Liver (tissue), 9 donors: ENCODE measurements around the gene E2F3. TPM values are rescaled to one million over a fixed set of nuclear protein-coding genes. Genes with fewer than 3 reads are reported as not detected.

Source experiments
- DNase-seq: peaks from one replicate; pipeline ENCODE4 v3.0.0-alpha.2; 2017; ENCODE audit warnings: low spot score
- H3K27ac ChIP-seq, 2 donors: one replicate each; pipeline ENCODE4 v1.7.0; 2013; ENCODE audit warnings: inconsistent platforms in 2 of 2, low read length in 2 of 2, control low read depth in 1 of 2, low read depth in 1 of 2, mild to moderate bottlenecking in 1 of 2
- H3K27me3 ChIP-seq, 4 donors: one replicate each; pipeline versions ENCODE4 v1.6.1 to v1.7.0; 2013; ENCODE audit warnings: low read length in 3 of 4, inconsistent platforms in 1 of 4, mild to moderate bottlenecking in 1 of 4, moderate library complexity in 1 of 4; ENCODE audit not compliant: control insufficient read depth in 4 of 4, insufficient read depth in 4 of 4
- H3K36me3 ChIP-seq, 4 donors: one replicate each; pipeline versions ENCODE4 v1.6.1 to v1.7.0; 2013; ENCODE audit warnings: low read length in 3 of 4, mild to moderate bottlenecking in 3 of 4, low read depth in 1 of 4, moderate library complexity in 1 of 4; ENCODE audit not compliant: control insufficient read depth in 4 of 4, insufficient read depth in 3 of 4
- H3K4me1 ChIP-seq, 4 donors: one replicate each; pipeline versions ENCODE4 v1.6.1 to v1.7.0; 2013; ENCODE audit warnings: low read length in 3 of 4, mild to moderate bottlenecking in 3 of 4, moderate library complexity in 1 of 4; ENCODE audit not compliant: control insufficient read depth in 4 of 4, insufficient read depth in 4 of 4
- H3K4me3 ChIP-seq, 3 donors: one replicate each; pipeline versions ENCODE4 v1.6.1 to v1.7.0; 2013; ENCODE audit warnings: low read length in 3 of 3, control low read depth in 1 of 3, low read depth in 1 of 3, mild to moderate bottlenecking in 1 of 3
- H3K9ac ChIP-seq, 2 donors: one replicate each; pipeline ENCODE4 v1.7.0; 2013; ENCODE audit warnings: low read length in 2 of 2, mild to moderate bottlenecking in 2 of 2, moderate library complexity in 2 of 2, control low read depth in 1 of 2, low read depth in 1 of 2
- H3K9me3 ChIP-seq, 4 donors: one replicate each; pipeline versions ENCODE4 v1.6.1 to v1.7.0; 2013; ENCODE audit warnings: low read length in 3 of 4; ENCODE audit not compliant: control insufficient read depth in 4 of 4
- ATF3 ChIP-seq: IDR thresholded peaks from 2 replicates; pipeline ENCODE4 v1.6.1; 2016; ENCODE audit warnings: antibody characterized with exemption
- CTCF ChIP-seq: fragments of 150-350 bp; IDR thresholded peaks from 2 replicates; pipeline ENCODE4 v1.5.1; 2017; ENCODE audit warnings: improper control_type of control experiment, low read depth, low read length; ENCODE audit not compliant: missing input control
- EGR1 ChIP-seq, 2 donors: IDR thresholded peaks; 2 replicates each; pipeline ENCODE4 v1.6.1; 2016 to 2018; ENCODE audit warnings: antibody characterized with exemption in 2 of 2, low read depth in 2 of 2
- FOXA1 ChIP-seq: IDR thresholded peaks from 2 replicates; pipeline ENCODE4 v1.6.1; 2016; ENCODE audit warnings: antibody characterized with exemption
- FOXA2 ChIP-seq: IDR thresholded peaks from 2 replicates; pipeline ENCODE4 v1.6.1; 2016; ENCODE audit warnings: antibody characterized with exemption
- GABPA ChIP-seq, 2 donors: IDR thresholded peaks in 1 of 2; conservative IDR thresholded peaks in 1 of 2; 2 replicates each; pipeline ENCODE4 v1.6.1; 2016; ENCODE audit warnings: antibody characterized with exemption in 2 of 2, mild to moderate bottlenecking in 1 of 2, moderate library complexity in 1 of 2
- HNF4A ChIP-seq, 2 donors: conservative IDR thresholded peaks; 2 replicates each; pipeline ENCODE4 v1.6.1; 2016; ENCODE audit warnings: antibody characterized with exemption in 2 of 2, mild to moderate bottlenecking in 2 of 2
- HNF4G ChIP-seq: IDR thresholded peaks from 2 replicates; pipeline ENCODE4 v1.6.1; 2016; ENCODE audit warnings: antibody characterized with exemption
- JUND ChIP-seq, 2 donors: IDR thresholded peaks; 2 replicates each; pipeline ENCODE4 v1.6.1; 2016; ENCODE audit warnings: antibody characterized with exemption in 2 of 2
- MAX ChIP-seq: IDR thresholded peaks from 2 replicates; pipeline ENCODE4 v1.6.1; 2016; ENCODE audit warnings: antibody characterized with exemption
- NR2F2 ChIP-seq: IDR thresholded peaks from 2 replicates; pipeline ENCODE4 v1.6.1; 2016; ENCODE audit warnings: antibody characterized with exemption
- RAD21 ChIP-seq, 2 donors: IDR thresholded peaks; 2 replicates each; pipeline ENCODE4 v1.6.1; 2016; ENCODE audit warnings: antibody characterized with exemption in 2 of 2, mild to moderate bottlenecking in 2 of 2
- REST ChIP-seq: IDR thresholded peaks from 2 replicates; pipeline ENCODE4 v1.6.1; 2016; ENCODE audit warnings: antibody characterized with exemption, mild to moderate bottlenecking
- RXRA ChIP-seq, 2 donors: IDR thresholded peaks; 2 replicates each; pipeline ENCODE4 v1.6.1; 2017 to 2018; ENCODE audit warnings: antibody characterized with exemption in 2 of 2, mild to moderate bottlenecking in 1 of 2
- SP1 ChIP-seq: IDR thresholded peaks from 2 replicates; pipeline ENCODE4 v1.6.1; 2018; ENCODE audit warnings: antibody characterized with exemption, mild to moderate bottlenecking
- TAF1 ChIP-seq: conservative IDR thresholded peaks from 2 replicates; pipeline ENCODE4 v1.6.1; 2016; ENCODE audit warnings: antibody characterized with exemption, mild to moderate bottlenecking
- YY1 ChIP-seq: IDR thresholded peaks from 2 replicates; pipeline ENCODE4 v1.6.1; 2016; ENCODE audit warnings: antibody characterized with exemption, mild to moderate bottlenecking
- ZBTB33 ChIP-seq: IDR thresholded peaks from 2 replicates; pipeline ENCODE4 v1.6.1; 2016; ENCODE audit warnings: antibody characterized with exemption
- WGBS: extraction: QIAGEN DNeasy Blood & Tissue Kit; methylation state at CpG from one replicate; pipeline ENCODE4 v1.1.7; 2013; 5-methylcytosine and 5-hydroxymethylcytosine counted together
- polyA plus RNA-seq, 2 donors: library from polyadenylated mRNA; stranded (reverse) in 1 of 2; unstranded in 1 of 2; fragments of 200-250 nt in 1 of 2; fragments of >200 nt in 1 of 2; fragmentation: Nextera tagmentation in 1 of 2; extraction: Ambion mirVana in 1 of 2; gene quantifications; one replicate each; pipeline versions ENCODE4 v1.2.1 to v1.2.3, GENCODE V29; 2013 to 2015
- total RNA-seq, 2 donors: library from RNA; depleted of rRNA; stranded (reverse); fragments of >200 nt; gene quantifications; one replicate each; pipeline ENCODE4 v1.2.3, GENCODE V29; 2014
- donor health status: healthy.
- donor health status: healthy.
- donor health status: healthy.
- donor health status: healthy.
- donor health status: healthy.

E2F3 gene
- total and polyA plus RNA-seq, 4 donors = 1.4 to 5.0 (median 1.9) TPM

GRCh38 chr6:20379231-20379630 lies 22.4 kb upstream of the E2F3 start:
- 90% methylated on average over 1 of the region's 1 CpG for WGBS
- DNase-seq = no peak
- H3K27ac ChIP-seq = no peak overlapping the region
- H3K27me3 ChIP-seq = no peaks in the 10 kb centered on the region
- TF ChIP-seq RAD21 (IDR thresholded peaks at IDR 0.05) (no peak), GABPA (IDR thresholded peaks at IDR 0.05 in 1 of 2, conservative IDR thresholded peaks at IDR 0.05 in 1 of 2) (no peak), ZBTB33 (no peak), YY1 (no peak), ATF3 (no peak), REST (no peak), MAX (no peak), FOXA1 (no peak), HNF4G (no peak), TAF1 (no peak), CTCF (no peak), NR2F2 (no peak), EGR1 (IDR thresholded peaks at IDR 0.05; ENCODE audit: low read depth in 2 of 2) (no peak), JUND (IDR thresholded peaks at IDR 0.05) (no peak), RXRA (IDR thresholded peaks at IDR 0.05) (no peak), HNF4A (conservative IDR thresholded peaks at IDR 0.05) (no peak), SP1 (no peak)
- H3K9ac ChIP-seq = no peak overlapping the region
- H3K9me3 ChIP-seq = no peaks in the 10 kb centered on the region
- no peaks in the 10 kb centered on the region for H3K36me3 ChIP-seq
- H3K4me1 ChIP-seq = no peaks in the 10 kb centered on the region
- no peak overlapping the region for H3K4me3 ChIP-seq

GRCh38 chr6:20386218-20386617 lies 15.5 kb upstream of the E2F3 start:
- Histone ChIP-seq H3K9me3 (no peaks in the 10 kb centered on the region), H3K27me3 (no peaks in the 10 kb centered on the region), H3K36me3 (no peaks in the 10 kb centered on the region), H3K4me1 (no peaks in the 10 kb centered on the region), H3K27ac (no peak overlapping the region), H3K9ac (no peak overlapping the region), H3K4me3 (no peak overlapping the region)
- WGBS = 83% methylated on average over 1 of the region's 1 CpG
- DNase-seq = no peak
- TF ChIP-seq NR2F2 = no peak
- TF ChIP-seq CTCF = no peak
- TF ChIP-seq HNF4G = no peak
- no peak for TF ChIP-seq HNF4A (conservative IDR thresholded peaks at IDR 0.05)
- TF ChIP-seq REST = no peak
- TF ChIP-seq TAF1 = no peak
- TF ChIP-seq YY1 = no peak
- no peak for TF ChIP-seq EGR1 (IDR thresholded peaks at IDR 0.05; ENCODE audit: low read depth in 2 of 2)
- no peak for TF ChIP-seq FOXA1
- TF ChIP-seq JUND (IDR thresholded peaks at IDR 0.05) = no peak
- no peak for TF ChIP-seq FOXA2
- no peak for TF ChIP-seq RAD21 (IDR thresholded peaks at IDR 0.05)
- TF ChIP-seq GABPA (IDR thresholded peaks at IDR 0.05 in 1 of 2, conservative IDR thresholded peaks at IDR 0.05 in 1 of 2) = no peak
